ENCODE results near the gene C1orf74.

Gene C1orf74

GRCh38 chr1:209787551-209787950 lies 3.2 kb upstream of the C1orf74 start:
- ATAC-seq, result no peak
- TF ChIP-seq ISL1 (CRISPR knock-in tag; IDR thresholded peaks at IDR 0.05), result no peak
- no peak for TF ChIP-seq BACH2 (CRISPR knock-in tag; IDR thresholded peaks at IDR 0.05; ENCODE audit: borderline replicate concordance)
- no peak for TF ChIP-seq GLIS3 (CRISPR knock-in tag; IDR thresholded peaks at IDR 0.05)
- no peak for TF ChIP-seq ZNF70 (CRISPR knock-in tag; IDR thresholded peaks at IDR 0.05)
- TF ChIP-seq ZFP3 (CRISPR knock-in tag; IDR thresholded peaks at IDR 0.05), result no peak
- TF ChIP-seq TOX (CRISPR knock-in tag; IDR thresholded peaks at IDR 0.05; ENCODE audit: borderline replicate concordance), result no peak
- TF ChIP-seq POU6F1 (CRISPR knock-in tag; IDR thresholded peaks at IDR 0.05; ENCODE audit: borderline replicate concordance, low read depth), result no peak
- no peak for TF ChIP-seq TCF4 (CRISPR knock-in tag; IDR thresholded peaks at IDR 0.05; ENCODE audit: borderline replicate concordance)
- no peak for TF ChIP-seq OSR1 (CRISPR knock-in tag; IDR thresholded peaks at IDR 0.05)

GRCh38 chr1:209786146-209786545 lies 1.8 kb upstream of the C1orf74 start:
- TF ChIP-seq ZNF70 (CRISPR knock-in tag; IDR thresholded peaks at IDR 0.05) (no peak), GLIS3 (CRISPR knock-in tag; IDR thresholded peaks at IDR 0.05) (no peak), OSR1 (CRISPR knock-in tag; IDR thresholded peaks at IDR 0.05) (no peak), ARNTL (CRISPR knock-in tag; IDR thresholded peaks at IDR 0.05; ENCODE audit: borderline replicate concordance, low read depth) (no peak), PPARA (CRISPR knock-in tag; IDR thresholded peaks at IDR 0.05; ENCODE audit: borderline replicate concordance) (no peak), TSHZ2 (CRISPR knock-in tag; IDR thresholded peaks at IDR 0.05) (no peak), RARB (CRISPR knock-in tag; IDR thresholded peaks at IDR 0.05) (no peak), SNAI2 (CRISPR knock-in tag; IDR thresholded peaks at IDR 0.05) (no peak), TOX (CRISPR knock-in tag; IDR thresholded peaks at IDR 0.05; ENCODE audit: borderline replicate concordance) (no peak)
- ATAC-seq, result no peak

- no peak for ATAC-seq
- TF ChIP-seq TCF4 (CRISPR knock-in tag; IDR thresholded peaks at IDR 0.05; ENCODE audit: borderline replicate concordance) (no peak), POU6F1 (CRISPR knock-in tag; IDR thresholded peaks at IDR 0.05; ENCODE audit: borderline replicate concordance, low read depth) (no peak), ESRRG (CRISPR knock-in tag; IDR thresholded peaks at IDR 0.05) (no peak)
Measured at GRCh38 chr1:209785592-209785991, 1.2 kb upstream of the C1orf74 start.

- ATAC-seq, result no peak
- TF ChIP-seq SNAI2 (CRISPR knock-in tag; IDR thresholded peaks at IDR 0.05) (no peak), ARNTL (CRISPR knock-in tag; IDR thresholded peaks at IDR 0.05; ENCODE audit: borderline replicate concordance, low read depth) (no peak), ESRRG (CRISPR knock-in tag; IDR thresholded peaks at IDR 0.05) (no peak), TOX (CRISPR knock-in tag; IDR thresholded peaks at IDR 0.05; ENCODE audit: borderline replicate concordance) (no peak)
Measured at GRCh38 chr1:209783386-209783785, 973 bp downstream of the C1orf74 start.

- no peak for ATAC-seq
- no peak for TF ChIP-seq CSDC2 (CRISPR knock-in tag; IDR thresholded peaks at IDR 0.05)
- no peak for TF ChIP-seq ZFP30 (CRISPR knock-in tag; IDR thresholded peaks at IDR 0.05)
- no peak for TF ChIP-seq ZFP3 (CRISPR knock-in tag; IDR thresholded peaks at IDR 0.05)
- no peak for TF ChIP-seq TSHZ2 (CRISPR knock-in tag; IDR thresholded peaks at IDR 0.05)
Measured at GRCh38 chr1:209780268-209780667, 4.1 kb downstream of the C1orf74 start.

Measured in SK-N-SH treated with all-trans-retinoic acid at 6 μM for 48 hours (cell line).